ENCODE data around the gene ACACA. TPM values are rescaled to one million over a fixed set of nuclear protein-coding genes. Genes with fewer than 3 reads are reported as not detected.

The ACACA gene
- total RNA-seq, 1 donor from 2014 or later, result 145 TPM

GRCh38 chr17:37160944-37161343, 245.7 kb downstream of the ACACA start:
- no peaks in the 10 kb centered on the region for H3K9me3 Mint-ChIP-seq (ENCODE audit: unreplicated experiment)
- no peak for DNase-seq
- H3K4me1 Mint-ChIP-seq (ENCODE audit: low read depth, unreplicated experiment), result peaks cover 1% of the 10 kb centered on the region
- no peak for TF ChIP-seq CTCF (IDR thresholded peaks at IDR 0.05; ENCODE audit: partially characterized antibody, unreplicated experiment)
- H3K27me3 Mint-ChIP-seq (ENCODE audit: unreplicated experiment), result peaks cover 2% of the 10 kb centered on the region
- H3K36me3 Mint-ChIP-seq (ENCODE audit: unreplicated experiment), result peaks cover 19% of the 10 kb centered on the region
- H3K4me3 Mint-ChIP-seq (ENCODE audit: unreplicated experiment), result no peak overlapping the region
- H3K27ac Mint-ChIP-seq (ENCODE audit: unreplicated experiment), result no peak overlapping the region

GRCh38 chr17:37158290-37158689, 248.3 kb downstream of the ACACA start:
- H3K4me3 Mint-ChIP-seq (ENCODE audit: unreplicated experiment), result no peak overlapping the region
- H3K9me3 Mint-ChIP-seq (ENCODE audit: unreplicated experiment), result no peaks in the 10 kb centered on the region
- TF ChIP-seq CTCF (IDR thresholded peaks at IDR 0.05; ENCODE audit: partially characterized antibody, unreplicated experiment), result no peak
- peaks cover 19% of the 10 kb centered on the region for H3K36me3 Mint-ChIP-seq (ENCODE audit: unreplicated experiment)
- peaks cover 2% of the 10 kb centered on the region for H3K27me3 Mint-ChIP-seq (ENCODE audit: unreplicated experiment)
- H3K27ac Mint-ChIP-seq (ENCODE audit: unreplicated experiment), result no peak overlapping the region
- no peak for DNase-seq
- H3K4me1 Mint-ChIP-seq (ENCODE audit: low read depth, unreplicated experiment), result no peaks in the 10 kb centered on the region

- H3K27me3 Mint-ChIP-seq (ENCODE audit: unreplicated experiment), result peaks cover 1% of the 10 kb centered on the region
- no peak for DNase-seq
- no peak for TF ChIP-seq CTCF (IDR thresholded peaks at IDR 0.05; ENCODE audit: partially characterized antibody, unreplicated experiment)
- H3K9me3 Mint-ChIP-seq (ENCODE audit: unreplicated experiment), result no peaks in the 10 kb centered on the region
- H3K27ac Mint-ChIP-seq (ENCODE audit: unreplicated experiment), result no peak overlapping the region
- H3K4me1 Mint-ChIP-seq (ENCODE audit: low read depth, unreplicated experiment), result peaks cover 10% of the 10 kb centered on the region
- H3K36me3 Mint-ChIP-seq (ENCODE audit: unreplicated experiment), result no peaks in the 10 kb centered on the region
- no peak overlapping the region for H3K4me3 Mint-ChIP-seq (ENCODE audit: unreplicated experiment)
These were observed 258.5 kb downstream of the ACACA start for GRCh38 chr17:37148156-37148555.

- H3K9me3 Mint-ChIP-seq (ENCODE audit: unreplicated experiment), result peaks cover 3% of the 10 kb centered on the region
- TF ChIP-seq CTCF (IDR thresholded peaks at IDR 0.05; ENCODE audit: partially characterized antibody, unreplicated experiment), result no peak
- H3K4me3 Mint-ChIP-seq (ENCODE audit: unreplicated experiment), result peak overlapping the region; percentile 1
- no peaks in the 10 kb centered on the region for H3K36me3 Mint-ChIP-seq (ENCODE audit: unreplicated experiment)
- H3K27ac Mint-ChIP-seq (ENCODE audit: unreplicated experiment), result peak overlapping the region; percentile 48
- no peak for DNase-seq
- H3K4me1 Mint-ChIP-seq (ENCODE audit: low read depth, unreplicated experiment), result peaks cover 14% of the 10 kb centered on the region
- peaks cover 1% of the 10 kb centered on the region for H3K27me3 Mint-ChIP-seq (ENCODE audit: unreplicated experiment)
These were observed 259.3 kb downstream of the ACACA start for GRCh38 chr17:37147301-37147812.

- no peak for DNase-seq
- H3K4me3 Mint-ChIP-seq (ENCODE audit: unreplicated experiment), result no peak overlapping the region
- no peak overlapping the region for H3K27ac Mint-ChIP-seq (ENCODE audit: unreplicated experiment)
- TF ChIP-seq CTCF (IDR thresholded peaks at IDR 0.05; ENCODE audit: partially characterized antibody, unreplicated experiment), result no peak
- H3K9me3 Mint-ChIP-seq (ENCODE audit: unreplicated experiment), result peaks cover 4% of the 10 kb centered on the region
- H3K4me1 Mint-ChIP-seq (ENCODE audit: low read depth, unreplicated experiment), result peaks cover 17% of the 10 kb centered on the region
- H3K36me3 Mint-ChIP-seq (ENCODE audit: unreplicated experiment), result no peaks in the 10 kb centered on the region
- peaks cover 1% of the 10 kb centered on the region for H3K27me3 Mint-ChIP-seq (ENCODE audit: unreplicated experiment)
These were observed 260.3 kb downstream of the ACACA start for GRCh38 chr17:37146086-37147064.
